Activated CD8-positive, alpha-beta memory T cell treated with anti-CD3 and anti-CD28 coated beads, Interleukin-2, amount 50 U/mL, for 24 hours (primary cell): ENCODE results near the gene HPGDS.
"Not testable (repeated sequence)": the region's sequence is repeated elsewhere in the genome, so short reads cannot be mapped to it uniquely, and the experiment has no call there.

Source experiments
- DNase-seq: peaks from one replicate; pipeline ENCODE4 v3.0.0-alpha.2; 2020; ENCODE audit errors: extremely low read depth

The HPGDS gene

GRCh38 chr4:94342694-94343093 lies at the start of gene HPGDS:
HPGDS (minus strand) TSS chr4:94342836; CDS start chr4:94334629, 8,207 bp downstream.
- DNase-seq: no peak

- no peak for DNase-seq
Measured at GRCh38 chr4:94390804-94391410, 48.3 kb upstream of the HPGDS start.

- DNase-seq: no peak
Measured at GRCh38 chr4:94389595-94390267, 47.1 kb upstream of the HPGDS start.

- DNase-seq: not testable (repeated sequence)
Measured at GRCh38 chr4:94387965-94388364, 45.3 kb upstream of the HPGDS start.

DNA sequence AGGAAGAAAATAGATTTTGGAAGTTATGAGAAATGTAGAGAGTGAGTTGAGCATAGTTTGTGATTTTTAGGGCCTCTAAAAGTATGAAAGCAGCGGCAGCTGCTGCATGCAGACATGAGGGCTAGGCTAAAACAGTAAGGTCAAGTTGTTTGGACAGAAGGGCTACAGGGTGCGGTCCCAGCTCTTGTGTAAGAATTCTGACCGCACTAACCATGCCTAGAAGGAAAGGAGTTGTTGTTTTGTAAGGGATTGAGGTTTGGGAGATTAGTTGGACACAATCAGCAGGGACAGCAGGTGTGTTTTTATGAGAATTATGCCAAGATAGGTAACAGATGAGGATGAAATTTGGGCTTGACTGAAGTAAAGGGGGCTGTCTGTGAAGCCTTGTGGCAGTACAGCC lies 42.8 kb upstream of the HPGDS start:
- not testable (repeated sequence) for DNase-seq

- DNase-seq: not testable (repeated sequence)
Measured at GRCh38 chr4:94382891-94383290, 40.3 kb upstream of the HPGDS start.

GRCh38 chr4:94378047-94378446 lies 35.4 kb upstream of the HPGDS start:
- DNase-seq: no peak

- no peak for DNase-seq
Measured at GRCh38 chr4:94377294-94377693, 34.7 kb upstream of the HPGDS start.

GRCh38 chr4:94375364-94375763 lies 32.7 kb upstream of the HPGDS start:
- no peak for DNase-seq

DNA sequence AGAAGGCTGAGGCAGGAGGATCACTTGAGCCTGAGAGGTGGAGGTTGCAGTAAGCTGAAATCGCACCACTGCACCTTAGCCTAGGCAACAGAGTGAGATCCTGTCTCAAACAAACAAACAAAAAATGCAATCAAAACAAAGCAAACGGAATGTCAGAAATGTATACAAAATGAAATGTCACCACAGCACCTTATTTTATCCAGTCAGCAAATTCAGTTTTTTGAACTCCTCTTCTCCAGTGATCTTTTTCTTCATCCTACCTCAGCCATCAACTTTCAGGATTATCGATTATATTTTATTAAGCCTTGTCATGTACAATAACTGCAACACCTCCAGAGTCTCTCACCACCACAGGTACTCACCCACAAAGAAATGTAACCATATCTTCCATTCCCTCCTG lies 31.1 kb upstream of the HPGDS start:
- DNase-seq: no peak

DNA sequence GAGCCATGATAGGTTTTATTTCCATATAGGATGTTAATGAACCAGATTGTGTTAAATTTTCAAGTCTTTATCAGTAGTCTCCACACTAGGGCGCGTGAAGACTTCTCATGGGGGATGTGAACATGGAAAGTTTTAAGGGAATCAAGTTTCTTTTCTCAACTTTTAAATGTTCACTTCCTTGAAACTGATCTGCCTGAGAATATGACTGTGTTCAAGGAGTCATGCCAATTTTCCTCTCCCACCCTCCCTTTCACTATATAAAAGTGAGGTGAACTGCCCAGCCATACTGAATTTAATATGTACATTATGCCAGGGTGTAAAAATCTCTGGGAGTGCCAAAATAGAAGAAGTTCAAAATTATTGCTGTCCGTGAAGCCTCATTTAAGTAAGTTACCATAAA lies 30.4 kb upstream of the HPGDS start:
- no peak for DNase-seq

DNA sequence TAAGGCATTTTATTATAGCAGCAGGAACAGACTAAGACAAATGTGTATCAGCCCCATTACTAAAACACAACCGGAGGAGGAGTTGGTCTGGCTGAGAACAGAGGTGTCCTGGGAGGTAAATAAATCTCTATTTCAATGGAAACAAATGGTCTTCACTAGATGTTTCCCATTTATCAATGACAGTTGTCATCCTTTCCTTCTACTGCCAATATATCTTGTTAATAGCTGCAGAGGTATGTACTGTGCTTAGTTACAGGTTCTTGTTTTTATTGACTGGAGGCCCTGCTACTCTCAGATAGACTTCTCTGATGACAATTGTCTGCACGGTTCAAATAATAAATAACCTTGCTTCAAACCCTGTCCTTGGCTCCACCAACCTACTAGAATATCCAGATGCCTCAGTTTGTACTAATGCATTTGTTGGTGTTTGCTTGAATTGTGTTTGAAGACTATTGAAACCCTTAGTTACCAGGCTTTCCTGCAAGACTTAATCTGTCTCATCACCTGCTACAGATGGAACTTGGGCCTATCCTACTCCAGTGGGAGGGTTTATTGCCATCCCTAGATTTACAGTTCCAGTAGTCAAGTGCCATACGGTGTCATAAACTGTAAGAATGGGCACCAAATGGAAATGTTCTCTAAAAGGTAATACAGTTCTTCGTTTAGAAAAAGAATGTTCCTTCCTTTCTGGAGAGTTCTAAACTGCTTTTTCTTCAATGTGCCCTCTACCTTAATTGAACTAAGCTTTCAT lies 29.8 kb upstream of the HPGDS start:
- DNase-seq: no peak

GRCh38 chr4:94371290-94371689 lies 28.7 kb upstream of the HPGDS start:
- DNase-seq: no peak

DNA sequence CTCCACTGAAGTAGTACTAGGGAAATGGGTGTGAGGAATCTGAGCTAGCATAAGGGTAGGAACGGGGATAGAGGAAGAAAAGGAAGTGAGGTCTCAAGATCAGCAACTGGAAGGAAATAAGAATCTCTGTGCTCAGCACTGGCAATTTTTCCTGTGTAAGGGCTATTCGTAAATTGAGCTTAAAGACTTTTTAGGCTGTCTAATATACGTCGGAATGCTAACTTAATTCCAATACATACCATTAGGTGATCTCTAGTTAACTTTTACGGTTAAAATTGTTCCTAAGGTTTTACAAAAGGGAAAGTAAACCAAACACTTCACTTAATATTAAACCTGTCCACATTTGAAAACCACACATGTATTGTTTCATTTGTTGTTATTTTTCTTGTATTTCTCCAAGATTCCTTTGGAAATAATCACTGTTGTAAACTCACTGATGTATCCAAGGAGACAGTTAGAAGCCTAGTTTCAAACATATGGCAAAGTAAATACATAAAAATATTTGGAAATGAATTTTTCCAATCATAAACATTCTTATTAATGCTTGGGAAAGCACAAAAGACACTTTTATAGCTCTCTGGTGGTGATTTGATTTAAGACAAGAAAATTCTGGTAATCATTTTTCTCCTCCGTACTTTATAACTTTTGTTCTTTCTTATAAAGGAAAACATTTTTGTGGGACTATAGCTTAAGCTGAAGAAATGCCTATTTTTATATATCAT lies 28.1 kb upstream of the HPGDS start:
- DNase-seq: no peak

- DNase-seq: no peak
Measured at GRCh38 chr4:94369046-94369445, 26.4 kb upstream of the HPGDS start.

GRCh38 chr4:94368459-94368858 lies 25.8 kb upstream of the HPGDS start:
- no peak for DNase-seq

DNA sequence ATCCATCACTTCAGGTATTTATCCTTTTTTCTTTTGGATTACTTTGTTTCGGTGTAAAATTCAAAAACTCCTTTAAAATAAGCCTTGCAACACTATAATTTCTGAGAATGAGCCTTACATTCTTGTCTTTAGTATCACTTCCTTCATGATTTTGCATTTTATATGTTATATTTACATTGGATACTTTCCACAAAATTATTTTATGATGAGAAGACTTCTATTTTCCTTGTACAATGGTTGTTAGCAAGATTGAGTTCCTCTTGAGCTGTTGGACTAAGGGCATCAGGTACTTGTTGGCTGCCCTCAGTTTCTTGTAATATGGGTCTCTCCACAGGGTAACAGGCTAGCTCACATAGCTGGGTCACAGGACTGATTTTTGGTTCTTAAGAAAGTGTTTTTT lies 22.7 kb upstream of the HPGDS start:
- DNase-seq: no peak

DNA sequence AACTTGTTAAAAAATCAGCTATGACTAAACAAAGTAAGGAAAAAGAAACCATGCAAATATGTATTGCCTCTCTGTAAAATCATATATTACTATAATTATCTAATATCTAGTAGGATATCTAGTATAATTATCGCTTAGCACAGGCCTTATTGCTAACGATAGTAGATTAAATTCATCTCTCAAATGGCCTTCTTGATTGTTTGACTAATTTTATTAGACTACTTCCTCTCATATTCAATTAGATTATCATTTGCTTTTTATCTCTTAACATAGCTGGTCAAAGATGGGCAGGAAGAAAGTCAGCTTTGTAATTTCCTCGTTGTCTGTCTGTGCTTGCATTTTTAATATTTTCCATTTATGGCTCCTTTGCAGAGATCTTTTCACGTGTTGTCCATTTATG lies 21.9 kb upstream of the HPGDS start:
- no peak for DNase-seq

GRCh38 chr4:94363136-94363655 lies 20.6 kb upstream of the HPGDS start:
- DNase-seq: no peak

- no peak for DNase-seq
Measured at GRCh38 chr4:94359838-94360237, 17.2 kb upstream of the HPGDS start.

GRCh38 chr4:94359221-94359620 lies 16.6 kb upstream of the HPGDS start:
- no peak for DNase-seq

- no peak for DNase-seq
Measured at GRCh38 chr4:94358101-94358500, 15.5 kb upstream of the HPGDS start.
